Muscle of leg (tissue), 11 donors: ENCODE results near the gene SLCO2B1. TPM values are rescaled to one million over a fixed set of nuclear protein-coding genes. Genes with fewer than 3 reads are reported as not detected.

ENCODE experiments used
- DNase-seq: peaks from one replicate; pipeline ENCODE4 v3.0.0; 2013
- H3K27ac ChIP-seq: one replicate; pipeline ENCODE4 v1.5.1; 2013; ENCODE audit warnings: mild to moderate bottlenecking, low read length, control low read depth
- H3K27me3 ChIP-seq: one replicate; pipeline ENCODE4 v1.6.1; 2013; ENCODE audit warnings: low read length; ENCODE audit not compliant: control insufficient read depth, insufficient read depth
- H3K36me3 ChIP-seq: one replicate; pipeline ENCODE4 v1.6.1; 2013; ENCODE audit warnings: low read length; ENCODE audit not compliant: control insufficient read depth, insufficient read depth
- H3K4me1 ChIP-seq: one replicate; pipeline ENCODE4 v1.6.1; 2013; ENCODE audit warnings: low read length; ENCODE audit not compliant: control insufficient read depth, insufficient read depth
- H3K4me3 ChIP-seq: one replicate; pipeline ENCODE4 v1.5.1; 2013; ENCODE audit warnings: low read length, control low read depth
- H3K9me3 ChIP-seq: replicated peaks from 2 replicates; pipeline ENCODE4 v1.6.1; 2013; ENCODE audit warnings: low read depth, low read length; ENCODE audit not compliant: control insufficient read depth
- WGBS: methylation state at CpG from one replicate; pipeline ENCODE4 v1.1.5; 2013; ENCODE audit warnings: missing lambda C conversion rate; ENCODE audit not compliant: insufficient coverage; 5-methylcytosine and 5-hydroxymethylcytosine counted together
- polyA plus RNA-seq, 8 donors: library from polyadenylated mRNA; unstranded; fragments of 120-200 nt; gene quantifications; one replicate each; pipeline versions ENCODE4 v1.2.1 to v1.2.3, GENCODE V29; 2013; ENCODE audit warnings: inconsistent platforms in 1 of 8, low replicate concordance in 1 of 8; ENCODE audit not compliant: insufficient read length in 8 of 8, insufficient read depth in 1 of 8
- total RNA-seq: library from RNA; stranded (reverse); fragments of 120-200 nt; gene quantifications from one replicate; pipeline ENCODE4 v1.2.4, GENCODE V29; 2013

The SLCO2B1 gene
- total and polyA plus RNA-seq, 9 donors, result 8.2 to 19.3 (median 12.7) TPM

DNA sequence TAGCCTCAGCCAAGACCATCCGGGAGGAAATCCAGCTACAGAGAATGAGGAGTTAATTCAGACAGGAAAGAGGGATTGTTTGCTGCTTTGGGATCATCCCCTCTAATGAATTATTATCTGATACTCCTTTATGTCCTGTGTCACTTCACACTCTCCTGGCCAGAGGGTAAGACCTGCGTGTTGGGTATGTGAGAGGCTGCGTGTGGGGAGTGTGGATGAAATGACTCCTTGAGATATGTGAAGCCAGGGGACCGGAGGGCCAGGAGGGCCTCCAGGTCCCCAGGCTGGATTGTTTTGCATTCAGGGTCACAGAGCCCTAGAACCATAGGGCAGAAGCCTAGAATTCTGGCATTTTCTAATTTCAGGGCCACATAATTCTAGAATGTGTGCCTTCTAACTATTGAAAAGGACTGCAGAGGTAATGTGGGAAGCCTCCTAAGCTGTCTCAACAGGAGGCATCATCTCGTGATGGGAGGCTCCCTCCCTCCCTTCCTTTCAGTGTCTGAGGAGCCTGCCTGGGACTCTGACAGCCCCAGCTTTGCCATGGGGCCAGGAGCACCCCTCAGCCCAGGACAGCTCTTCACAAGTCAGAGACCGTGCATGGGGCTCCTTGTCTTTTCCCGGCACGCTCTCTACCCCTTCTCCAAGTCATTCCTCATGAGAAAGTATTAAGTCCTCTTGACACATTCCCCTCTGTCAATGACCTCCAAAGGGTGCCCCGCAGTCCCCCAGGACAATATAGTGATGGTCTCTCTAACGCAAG is 93.3 kb downstream of the SLCO2B1 start:
- H3K27me3 ChIP-seq, result peaks cover 49% of the 10 kb centered on the region
- H3K27ac ChIP-seq, result no peak overlapping the region
- H3K4me3 ChIP-seq, result no peak overlapping the region
- WGBS, result 63% methylated on average over 7 of the region's 10 CpGs
- H3K9me3 ChIP-seq, result no peaks in the 10 kb centered on the region
- H3K36me3 ChIP-seq, result no peaks in the 10 kb centered on the region
- no peak for DNase-seq
- peaks cover 9% of the 10 kb centered on the region for H3K4me1 ChIP-seq

DNA sequence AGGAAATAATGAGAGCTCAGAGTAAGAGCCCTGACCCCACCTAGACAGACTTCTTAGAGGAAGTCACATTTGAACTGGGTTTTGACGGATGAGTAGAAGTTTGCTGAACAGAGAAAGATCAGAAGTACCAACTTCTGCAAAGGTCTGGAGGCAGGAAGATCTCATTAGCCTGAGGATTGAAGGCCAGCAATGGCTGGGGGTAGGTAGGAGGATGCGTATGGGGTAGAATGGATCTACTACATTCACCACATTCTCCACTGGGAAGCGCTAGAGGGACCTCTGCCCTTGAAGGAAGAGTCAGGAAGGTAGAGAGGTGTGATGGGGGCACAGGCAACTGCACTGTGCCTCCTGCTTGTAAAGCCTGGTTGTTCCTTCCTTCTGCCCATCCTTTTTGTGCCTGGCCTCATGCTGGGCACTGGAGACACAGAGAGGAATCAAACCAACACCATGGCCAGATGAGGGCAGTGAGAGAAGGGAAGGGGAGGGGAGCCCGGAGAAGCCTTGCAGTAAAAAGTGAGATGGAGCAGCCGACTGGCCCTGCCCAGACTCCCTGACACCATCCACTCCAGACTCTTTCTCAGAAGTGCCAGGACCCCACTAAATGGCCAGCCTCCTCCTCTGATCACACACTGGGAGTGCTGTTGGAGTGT is 94.6 kb downstream of the SLCO2B1 start:
- no peaks in the 10 kb centered on the region for H3K9me3 ChIP-seq
- no peaks in the 10 kb centered on the region for H3K36me3 ChIP-seq
- H3K27ac ChIP-seq, result no peak overlapping the region
- no peak overlapping the region for H3K4me3 ChIP-seq
- H3K4me1 ChIP-seq, result peaks cover 6% of the 10 kb centered on the region
- DNase-seq, result no peak
- peaks cover 37% of the 10 kb centered on the region for H3K27me3 ChIP-seq
- WGBS, result 86% methylated on average over 1 of the region's 5 CpGs

DNA sequence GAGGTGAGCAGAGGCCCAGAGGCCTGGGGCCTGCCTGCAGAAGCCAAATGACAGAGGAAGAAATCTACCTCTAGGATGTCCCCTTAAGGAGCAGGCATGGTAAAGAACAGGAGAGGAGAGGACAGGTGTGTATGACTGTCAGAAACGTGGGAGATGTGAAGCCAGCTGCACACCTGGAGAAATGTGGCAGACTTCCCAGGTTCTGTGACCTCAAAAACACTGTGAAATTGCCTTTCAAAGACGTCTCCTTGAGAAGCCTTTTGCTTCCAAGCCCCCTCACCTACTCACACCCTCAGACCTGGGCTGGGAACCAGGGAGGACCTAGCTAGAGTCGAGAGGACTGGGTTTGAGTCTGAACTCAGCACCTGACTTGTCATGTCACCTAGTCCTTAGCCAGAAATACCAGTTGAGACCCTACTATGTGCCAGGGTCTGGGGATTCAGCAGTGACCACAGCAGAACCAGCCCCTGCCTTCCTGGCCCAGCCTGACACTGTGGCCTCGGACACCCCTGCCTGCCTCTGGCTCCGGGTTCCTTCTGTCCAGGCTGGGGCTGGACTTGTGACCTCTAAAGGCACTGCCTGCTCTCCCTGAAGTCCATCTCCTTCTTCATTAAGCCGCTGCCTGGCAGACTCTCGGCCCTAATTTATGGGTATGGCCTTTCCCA is 95.2 kb downstream of the SLCO2B1 start:
- Histone ChIP-seq H3K9me3 (no peaks in the 10 kb centered on the region), H3K4me1 (peaks cover 5% of the 10 kb centered on the region), H3K36me3 (no peaks in the 10 kb centered on the region), H3K4me3 (no peak overlapping the region), H3K27ac (no peak overlapping the region), H3K27me3 (peaks cover 33% of the 10 kb centered on the region)
- 44% methylated on average over 5 of the region's 7 CpGs for WGBS
- DNase-seq, result no peak

DNA sequence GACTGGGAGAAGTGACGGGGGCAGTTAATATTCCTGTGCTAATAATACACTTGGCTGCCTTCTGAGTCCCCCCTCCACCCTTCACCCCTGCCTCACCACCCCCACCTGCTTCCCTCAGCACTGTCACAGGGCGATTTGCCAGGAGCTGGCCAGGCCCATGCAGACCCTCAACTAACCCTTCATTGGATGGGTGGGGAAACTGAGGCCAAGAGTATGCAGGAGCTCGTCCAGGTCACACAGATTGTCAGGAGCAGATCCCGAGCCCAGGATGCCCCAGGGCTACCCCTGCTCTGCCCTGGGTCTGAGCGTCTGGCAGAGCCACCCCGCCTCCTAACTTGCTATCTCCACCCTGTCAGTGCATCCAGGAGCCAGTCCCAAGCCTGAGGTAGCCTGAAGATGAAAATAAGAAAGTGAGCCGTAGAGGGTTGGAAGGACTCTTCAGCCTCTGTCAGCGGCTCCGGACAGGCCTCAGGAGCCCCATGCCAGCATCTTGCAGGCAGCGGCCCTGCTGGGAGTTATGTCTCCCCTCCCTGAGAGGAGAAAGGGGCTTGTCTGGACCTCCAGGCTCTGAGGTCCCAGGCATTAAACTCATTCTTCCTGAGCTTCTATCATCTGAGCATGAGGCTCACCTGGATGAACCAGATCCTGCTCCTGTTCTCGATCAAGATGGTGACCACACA is 95.9 kb downstream of the SLCO2B1 start:
- Histone ChIP-seq H3K27ac (no peak overlapping the region), H3K27me3 (peaks cover 32% of the 10 kb centered on the region), H3K4me3 (no peak overlapping the region), H3K36me3 (no peaks in the 10 kb centered on the region), H3K9me3 (no peaks in the 10 kb centered on the region), H3K4me1 (peaks cover 5% of the 10 kb centered on the region)
- DNase-seq, result no peak
- WGBS, result 62% methylated on average over 7 of the region's 11 CpGs

DNA sequence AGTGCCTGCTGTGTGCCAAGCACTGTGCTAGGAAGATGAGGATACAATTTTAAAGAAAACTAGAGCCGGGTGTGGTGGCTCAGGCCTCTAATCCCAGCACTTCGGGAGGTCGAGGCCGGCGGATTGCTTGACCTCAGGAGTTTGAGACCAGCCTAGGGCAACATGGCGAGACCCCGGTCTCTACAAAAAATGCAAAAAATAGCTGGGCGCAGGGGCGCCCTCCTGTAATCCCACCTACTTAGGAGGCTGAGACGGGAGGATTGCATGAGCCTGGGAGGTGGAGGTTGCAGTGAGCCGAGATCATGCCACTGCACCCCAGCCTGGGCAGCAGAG is 98.0 kb downstream of the SLCO2B1 start:
- H3K27me3 ChIP-seq, result peaks cover 12% of the 10 kb centered on the region
- DNase-seq, result no peak
- H3K36me3 ChIP-seq, result no peaks in the 10 kb centered on the region
- no peak overlapping the region for H3K27ac ChIP-seq
- 21% methylated on average over 6 of the region's 11 CpGs for WGBS
- H3K4me3 ChIP-seq, result no peak overlapping the region
- no peaks in the 10 kb centered on the region for H3K4me1 ChIP-seq
- peaks cover 3% of the 10 kb centered on the region for H3K9me3 ChIP-seq

DNA sequence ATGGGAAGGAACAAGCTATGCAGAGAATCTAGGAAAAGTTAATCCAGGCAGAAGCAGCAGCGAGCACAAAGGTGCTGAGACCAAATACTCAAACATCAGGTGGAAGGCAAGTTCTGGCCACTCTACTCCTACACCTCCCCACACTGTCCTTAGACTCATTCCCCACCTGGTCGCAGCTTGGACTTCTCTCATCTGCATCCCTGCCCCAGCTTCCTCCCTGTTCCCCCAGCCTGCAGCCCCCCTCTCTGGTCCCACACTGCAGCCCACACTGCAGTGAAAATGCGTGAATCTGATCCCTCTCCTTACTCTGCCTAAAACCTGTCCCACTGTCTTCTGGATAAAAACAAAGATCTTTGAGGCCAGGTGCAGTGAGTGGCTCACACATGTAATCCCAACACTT is 98.8 kb downstream of the SLCO2B1 start:
- Histone ChIP-seq H3K27ac (no peak overlapping the region), H3K9me3 (peaks cover 3% of the 10 kb centered on the region), H3K27me3 (peaks cover 4% of the 10 kb centered on the region), H3K4me1 (no peaks in the 10 kb centered on the region), H3K4me3 (no peak overlapping the region), H3K36me3 (no peaks in the 10 kb centered on the region)
- DNase-seq, result no peak
- 48% methylated on average over 2 of the region's 3 CpGs for WGBS

DNA sequence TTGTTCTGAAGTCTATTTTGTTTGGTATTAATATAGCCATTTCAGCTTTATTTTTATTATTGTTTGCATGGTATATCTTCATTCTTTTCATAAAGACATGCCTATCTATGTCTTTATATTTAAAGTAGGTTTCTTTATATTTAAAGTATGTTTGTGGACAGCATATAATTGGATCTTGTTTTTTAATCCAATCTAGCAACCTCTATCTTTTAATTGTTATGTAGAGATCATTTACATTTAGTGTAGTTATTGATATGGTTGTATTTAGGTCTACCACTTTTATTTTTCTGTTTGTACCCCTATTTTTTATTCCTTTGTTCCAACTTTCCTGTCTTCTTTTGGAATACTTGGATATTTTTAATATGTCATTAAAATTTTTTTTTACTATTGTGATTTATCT is 103.4 kb downstream of the SLCO2B1 start:
- Histone ChIP-seq H3K4me3 (no peak overlapping the region), H3K9me3 (peaks cover 3% of the 10 kb centered on the region), H3K27ac (no peak overlapping the region), H3K27me3 (peaks cover 2% of the 10 kb centered on the region), H3K36me3 (no peaks in the 10 kb centered on the region), H3K4me1 (no peaks in the 10 kb centered on the region)
- no peak for DNase-seq

Other genes with a start within 250 kb of the SLCO2B1 start
- 7.2 TPM for gene XRRA1, start 202.0 kb upstream of the SLCO2B1 start, total RNA-seq
- 10 to 100 TPM in 2 of 8 donors, 1 to 10 TPM in 6; 4.1 to 13.3 (median 8.7) TPM for gene XRRA1, start 202.0 kb upstream of the SLCO2B1 start, polyA plus RNA-seq
- 17.7 TPM for gene SPCS2, start 201.8 kb upstream of the SLCO2B1 start, total RNA-seq
- gene SPCS2, start 201.8 kb upstream of the SLCO2B1 start, polyA plus RNA-seq, result 100 to 1,000 TPM in 6 of 8 donors, 10 to 100 TPM in 2; 86.8 to 144 (median 107) TPM
- gene NEU3, start 162.2 kb upstream of the SLCO2B1 start, total RNA-seq, result 20.5 TPM
- 10 to 100 TPM in 5 of 8 donors, 1 to 10 TPM in 3; 8.4 to 15.6 (median 12.6) TPM for gene NEU3, start 162.2 kb upstream of the SLCO2B1 start, polyA plus RNA-seq
- gene OR2AT4, start 54.2 kb upstream of the SLCO2B1 start, total RNA-seq, result not detected
- under 1 TPM in 7 of 8 donors, not detected in 1; 0.03 to 0.36 (median 0.03) TPM for gene OR2AT4, start 54.2 kb upstream of the SLCO2B1 start, polyA plus RNA-seq
- not detected for gene TPBGL, start 89.7 kb downstream of the SLCO2B1 start, total RNA-seq
- gene TPBGL, start 89.7 kb downstream of the SLCO2B1 start, polyA plus RNA-seq, result under 1 TPM; 0.08 to 0.37 (median 0.21) TPM
- gene ARRB1, start 200.6 kb downstream of the SLCO2B1 start, total RNA-seq, result 14.7 TPM
- 10 to 100 TPM; 14.0 to 22.7 (median 20.7) TPM for gene ARRB1, start 200.6 kb downstream of the SLCO2B1 start, polyA plus RNA-seq
- gene RPS3, start 248.4 kb downstream of the SLCO2B1 start, total RNA-seq, result 3,986 TPM
- 1,000 to 10,000 TPM; 3,265 to 4,158 (median 4,038) TPM for gene RPS3, start 248.4 kb downstream of the SLCO2B1 start, polyA plus RNA-seq